ENCODE results near the gene MAD1L1.

DNA sequence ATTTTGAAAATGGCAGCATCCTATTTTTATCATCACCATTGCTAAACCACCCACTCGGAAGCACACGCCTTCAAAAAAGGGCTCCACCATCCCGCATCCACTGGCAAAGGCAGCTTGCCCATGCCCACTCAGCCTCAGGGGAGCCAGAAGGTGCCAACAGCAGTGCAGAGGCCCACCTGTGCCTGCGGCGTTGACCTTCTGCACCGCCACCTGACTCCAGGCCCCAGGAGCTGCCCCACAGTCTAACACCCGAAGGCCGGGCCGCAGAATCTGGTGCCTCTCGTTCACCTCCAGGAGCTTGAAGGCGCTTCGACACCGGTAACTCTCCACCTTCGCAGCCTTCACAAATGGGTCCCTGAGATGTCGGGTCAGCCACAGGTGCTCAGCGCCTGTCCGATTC is 6.5 kb upstream of the MAD1L1 start:
- TF ChIP-seq OSR1 (CRISPR knock-in tag; IDR thresholded peaks at IDR 0.05) (no peak), PATZ1 (CRISPR knock-in tag; IDR thresholded peaks at IDR 0.05; ENCODE audit: borderline replicate concordance) (no peak), TOX (CRISPR knock-in tag; IDR thresholded peaks at IDR 0.05; ENCODE audit: borderline replicate concordance) (no peak), CSDC2 (CRISPR knock-in tag; IDR thresholded peaks at IDR 0.05) (no peak), ARNTL (CRISPR knock-in tag; IDR thresholded peaks at IDR 0.05; ENCODE audit: borderline replicate concordance, low read depth) (no peak), SNAI2 (CRISPR knock-in tag; IDR thresholded peaks at IDR 0.05) (no peak), RARB (CRISPR knock-in tag; IDR thresholded peaks at IDR 0.05) (no peak), PPARA (CRISPR knock-in tag; IDR thresholded peaks at IDR 0.05; ENCODE audit: borderline replicate concordance) (no peak)

All from SK-N-SH treated with all-trans-retinoic acid at 6 μM for 48 hours (cell line).